GM12878 (cell line): ENCODE measurements around the gene NEURL4. TPM values are rescaled to one million over a fixed set of nuclear protein-coding genes. Genes with fewer than 3 reads are reported as not detected.

ENCODE experiments used
- CEBPB ChIP-seq, 2 experiments: fragments of 150-350 bp in 1 of 2; IDR thresholded peaks; 2 replicates each; pipeline ENCODE4 v1.6.1; 2012 to 2014; ENCODE audit warnings: low read depth in 2 of 2, low read length in 2 of 2, borderline replicate concordance in 1 of 2, inconsistent platforms in 1 of 2
- EGR1 ChIP-seq, 2 experiments: IDR thresholded peaks; 1 replicate in 1 of 2; 2 replicates in 1 of 2; pipeline ENCODE4 v1.6.1; 2011 to 2012; ENCODE audit warnings: low read depth in 2 of 2, low read length in 2 of 2, borderline replicate concordance in 1 of 2, mild to moderate bottlenecking in 1 of 2, moderate library complexity in 1 of 2
- GABPA ChIP-seq: IDR thresholded peaks from 2 replicates; pipeline ENCODE4 v1.6.1; 2014; ENCODE audit warnings: antibody characterized with exemption, low read depth, mild to moderate bottlenecking, inconsistent platforms
- NBN ChIP-seq: fragments of 450-650 bp; IDR thresholded peaks from 2 replicates; pipeline ENCODE4 v1.6.1; 2016
- TARDBP ChIP-seq: IDR thresholded peaks from 2 replicates; pipeline ENCODE4 v1.6.1; 2016; ENCODE audit warnings: borderline replicate concordance
- TCF12 ChIP-seq: IDR thresholded peaks from 2 replicates; pipeline ENCODE4 v1.6.1; 2011; ENCODE audit warnings: low read depth, mild to moderate bottlenecking, low read length
- TCF3 ChIP-seq: IDR thresholded peaks from 2 replicates; pipeline ENCODE4 v1.6.1; 2012; ENCODE audit warnings: low read depth, mild to moderate bottlenecking, low read length, borderline replicate concordance; ENCODE audit not compliant: insufficient read depth
- TCF7 ChIP-seq: IDR thresholded peaks from 2 replicates; pipeline ENCODE4 v1.6.1; 2014; ENCODE audit warnings: antibody characterized with exemption, borderline replicate concordance
- ZNF274 ChIP-seq: IDR thresholded peaks from one replicate; pipeline ENCODE4 v1.8.0; 2011; ENCODE audit not compliant: insufficient read length, insufficient read depth
- ZNF622 ChIP-seq: fragments of 450-650 bp; IDR thresholded peaks from 2 replicates; pipeline ENCODE4 v1.6.1; 2017; ENCODE audit warnings: mild to moderate bottlenecking, inconsistent platforms
- polyA plus RNA-seq, 11 experiments: library from polyadenylated mRNA; depleted of rRNA in 4 of 11; unstranded in 6 of 11; stranded (reverse) in 5 of 11; fragments of >200 nt; fragmentation: Nextera tagmentation in 4 of 11; fragmentation: Illumina TruSeq in 1 of 11; extraction: Ambion mirVana in 4 of 11; extraction: Trizol in 1 of 11; gene quantifications; 1 replicate in 1 of 11; 2 replicates in 10 of 11; pipeline versions ENCODE4 v1.2.1 to v1.2.3, GENCODE V29; 2011 to 2016; ENCODE audit warnings: inconsistent platforms in 2 of 11, missing spikeins in 2 of 11, low read depth in 1 of 11
- total RNA-seq, 4 experiments: library from RNA; depleted of rRNA in 3 of 4; stranded (reverse); fragments of >200 nt in 3 of 4; fragmentation: Illumina TruSeq in 1 of 4; extraction: Trizol in 1 of 4; gene quantifications; 2 replicates each; pipeline versions ENCODE4 v1.2.1 to v1.2.3, GENCODE V29; 2013 to 2021
- TF ChIP-seq, protein P1 (sequence below): fragments of 450-650 bp; formaldehyde crosslinking; IDR thresholded peaks from 2 replicates; pipeline ENCODE4 v1.5.0; 2022; ENCODE audit warnings: mild to moderate bottlenecking, missing genetic modification characterization
- TF ChIP-seq, protein P2 (sequence below): IDR thresholded peaks from 2 replicates; pipeline ENCODE4 v1.6.1; 2012; ENCODE audit warnings: mild to moderate bottlenecking, low read depth, low read length
- TF ChIP-seq, protein P3 (sequence below): fragments of 450-650 bp; IDR thresholded peaks from 2 replicates; pipeline ENCODE4 v1.6.1; 2017; ENCODE audit warnings: antibody characterized with exemption, mild to moderate bottlenecking, moderate library complexity
- TF ChIP-seq, protein P4 (sequence below): fragments of 450-650 bp; IDR thresholded peaks from 2 replicates; pipeline ENCODE4 v1.6.1; 2016; ENCODE audit warnings: mild to moderate bottlenecking
- TF ChIP-seq, protein P5 (sequence below): IDR thresholded peaks from 2 replicates; pipeline ENCODE4 v1.6.1; 2012; ENCODE audit warnings: low read depth, low read length, improper control_type of control experiment
- TF ChIP-seq, protein P6 (sequence below): fragments of 450-650 bp; IDR thresholded peaks from 2 replicates; pipeline ENCODE4 v1.6.1; 2017; ENCODE audit warnings: low read depth, mild to moderate bottlenecking, moderate library complexity

Gene NEURL4
- total and polyA plus RNA-seq, 10 of the 15 experiments (the other 5 are each of a cell fraction or from before 2014, with no cell fraction given), result 0.03 to 41.9 (median 10.0) TPM

DNA sequence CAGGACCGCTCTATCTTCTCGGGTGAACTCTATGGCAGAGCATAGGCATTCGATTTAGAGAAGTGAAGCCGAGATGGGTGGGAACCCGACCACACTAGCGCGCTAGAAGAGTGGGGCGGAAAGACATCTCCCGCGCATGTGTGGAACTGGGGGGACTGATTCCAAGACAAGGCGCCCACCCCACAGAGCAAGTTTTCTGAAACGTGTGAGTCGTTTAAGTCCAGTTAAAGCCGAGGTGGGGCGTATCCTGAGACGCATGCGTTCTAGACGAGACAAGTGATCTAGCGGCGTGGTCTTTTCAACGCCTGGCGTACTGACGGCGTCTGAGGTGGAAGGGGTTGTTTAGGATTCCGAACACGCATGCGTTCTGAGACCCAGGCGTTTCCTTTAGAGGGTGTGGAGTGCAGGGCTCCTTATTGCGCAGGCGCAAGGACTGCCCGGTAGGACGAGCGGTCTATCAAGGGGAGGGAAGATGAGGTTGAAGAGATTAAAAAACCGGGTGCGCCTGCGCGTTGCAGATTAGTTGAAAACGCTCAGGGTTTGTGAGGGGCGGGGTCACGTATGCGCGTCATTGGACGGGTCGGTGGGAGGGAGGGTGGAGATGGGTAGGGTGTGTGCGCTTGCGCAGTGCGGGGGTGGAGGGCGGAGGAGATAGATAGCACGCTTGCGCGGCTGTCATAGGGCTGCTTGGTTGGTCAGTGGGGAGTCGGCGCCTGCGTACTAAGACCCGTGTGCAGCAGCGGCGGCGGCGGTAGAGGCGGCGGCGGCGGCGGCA is 22.0 kb downstream of the NEURL4 start, which contains the start of gene EIF5A (continued):
- TF ChIP-seq, protein P1, sequence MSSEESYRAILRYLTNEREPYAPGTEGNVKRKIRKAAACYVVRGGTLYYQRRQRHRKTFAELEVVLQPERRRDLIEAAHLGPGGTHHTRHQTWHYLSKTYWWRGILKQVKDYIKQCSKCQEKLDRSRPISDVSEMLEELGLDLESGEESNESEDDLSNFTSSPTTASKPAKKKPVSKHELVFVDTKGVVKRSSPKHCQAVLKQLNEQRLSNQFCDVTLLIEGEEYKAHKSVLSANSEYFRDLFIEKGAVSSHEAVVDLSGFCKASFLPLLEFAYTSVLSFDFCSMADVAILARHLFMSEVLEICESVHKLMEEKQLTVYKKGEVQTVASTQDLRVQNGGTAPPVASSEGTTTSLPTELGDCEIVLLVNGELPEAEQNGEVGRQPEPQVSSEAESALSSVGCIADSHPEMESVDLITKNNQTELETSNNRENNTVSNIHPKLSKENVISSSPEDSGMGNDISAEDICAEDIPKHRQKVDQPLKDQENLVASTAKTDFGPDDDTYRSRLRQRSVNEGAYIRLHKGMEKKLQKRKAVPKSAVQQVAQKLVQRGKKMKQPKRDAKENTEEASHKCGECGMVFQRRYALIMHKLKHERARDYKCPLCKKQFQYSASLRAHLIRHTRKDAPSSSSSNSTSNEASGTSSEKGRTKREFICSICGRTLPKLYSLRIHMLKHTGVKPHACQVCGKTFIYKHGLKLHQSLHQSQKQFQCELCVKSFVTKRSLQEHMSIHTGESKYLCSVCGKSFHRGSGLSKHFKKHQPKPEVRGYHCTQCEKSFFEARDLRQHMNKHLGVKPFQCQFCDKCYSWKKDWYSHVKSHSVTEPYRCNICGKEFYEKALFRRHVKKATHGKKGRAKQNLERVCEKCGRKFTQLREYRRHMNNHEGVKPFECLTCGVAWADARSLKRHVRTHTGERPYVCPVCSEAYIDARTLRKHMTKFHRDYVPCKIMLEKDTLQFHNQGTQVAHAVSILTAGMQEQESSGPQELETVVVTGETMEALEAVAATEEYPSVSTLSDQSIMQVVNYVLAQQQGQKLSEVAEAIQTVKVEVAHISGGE, result no peak
- no peak for TF ChIP-seq TCF12
- TF ChIP-seq, protein P2, sequence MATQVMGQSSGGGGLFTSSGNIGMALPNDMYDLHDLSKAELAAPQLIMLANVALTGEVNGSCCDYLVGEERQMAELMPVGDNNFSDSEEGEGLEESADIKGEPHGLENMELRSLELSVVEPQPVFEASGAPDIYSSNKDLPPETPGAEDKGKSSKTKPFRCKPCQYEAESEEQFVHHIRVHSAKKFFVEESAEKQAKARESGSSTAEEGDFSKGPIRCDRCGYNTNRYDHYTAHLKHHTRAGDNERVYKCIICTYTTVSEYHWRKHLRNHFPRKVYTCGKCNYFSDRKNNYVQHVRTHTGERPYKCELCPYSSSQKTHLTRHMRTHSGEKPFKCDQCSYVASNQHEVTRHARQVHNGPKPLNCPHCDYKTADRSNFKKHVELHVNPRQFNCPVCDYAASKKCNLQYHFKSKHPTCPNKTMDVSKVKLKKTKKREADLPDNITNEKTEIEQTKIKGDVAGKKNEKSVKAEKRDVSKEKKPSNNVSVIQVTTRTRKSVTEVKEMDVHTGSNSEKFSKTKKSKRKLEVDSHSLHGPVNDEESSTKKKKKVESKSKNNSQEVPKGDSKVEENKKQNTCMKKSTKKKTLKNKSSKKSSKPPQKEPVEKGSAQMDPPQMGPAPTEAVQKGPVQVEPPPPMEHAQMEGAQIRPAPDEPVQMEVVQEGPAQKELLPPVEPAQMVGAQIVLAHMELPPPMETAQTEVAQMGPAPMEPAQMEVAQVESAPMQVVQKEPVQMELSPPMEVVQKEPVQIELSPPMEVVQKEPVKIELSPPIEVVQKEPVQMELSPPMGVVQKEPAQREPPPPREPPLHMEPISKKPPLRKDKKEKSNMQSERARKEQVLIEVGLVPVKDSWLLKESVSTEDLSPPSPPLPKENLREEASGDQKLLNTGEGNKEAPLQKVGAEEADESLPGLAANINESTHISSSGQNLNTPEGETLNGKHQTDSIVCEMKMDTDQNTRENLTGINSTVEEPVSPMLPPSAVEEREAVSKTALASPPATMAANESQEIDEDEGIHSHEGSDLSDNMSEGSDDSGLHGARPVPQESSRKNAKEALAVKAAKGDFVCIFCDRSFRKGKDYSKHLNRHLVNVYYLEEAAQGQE, result no peak
- TF ChIP-seq, protein P3, sequence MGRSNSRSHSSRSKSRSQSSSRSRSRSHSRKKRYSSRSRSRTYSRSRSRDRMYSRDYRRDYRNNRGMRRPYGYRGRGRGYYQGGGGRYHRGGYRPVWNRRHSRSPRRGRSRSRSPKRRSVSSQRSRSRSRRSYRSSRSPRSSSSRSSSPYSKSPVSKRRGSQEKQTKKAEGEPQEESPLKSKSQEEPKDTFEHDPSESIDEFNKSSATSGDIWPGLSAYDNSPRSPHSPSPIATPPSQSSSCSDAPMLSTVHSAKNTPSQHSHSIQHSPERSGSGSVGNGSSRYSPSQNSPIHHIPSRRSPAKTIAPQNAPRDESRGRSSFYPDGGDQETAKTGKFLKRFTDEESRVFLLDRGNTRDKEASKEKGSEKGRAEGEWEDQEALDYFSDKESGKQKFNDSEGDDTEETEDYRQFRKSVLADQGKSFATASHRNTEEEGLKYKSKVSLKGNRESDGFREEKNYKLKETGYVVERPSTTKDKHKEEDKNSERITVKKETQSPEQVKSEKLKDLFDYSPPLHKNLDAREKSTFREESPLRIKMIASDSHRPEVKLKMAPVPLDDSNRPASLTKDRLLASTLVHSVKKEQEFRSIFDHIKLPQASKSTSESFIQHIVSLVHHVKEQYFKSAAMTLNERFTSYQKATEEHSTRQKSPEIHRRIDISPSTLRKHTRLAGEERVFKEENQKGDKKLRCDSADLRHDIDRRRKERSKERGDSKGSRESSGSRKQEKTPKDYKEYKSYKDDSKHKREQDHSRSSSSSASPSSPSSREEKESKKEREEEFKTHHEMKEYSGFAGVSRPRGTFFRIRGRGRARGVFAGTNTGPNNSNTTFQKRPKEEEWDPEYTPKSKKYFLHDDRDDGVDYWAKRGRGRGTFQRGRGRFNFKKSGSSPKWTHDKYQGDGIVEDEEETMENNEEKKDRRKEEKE, result no peak
- peak; percentile 8 to 99 for TF ChIP-seq EGR1 (IDR thresholded peaks at IDR 0.05; ENCODE audit: borderline replicate concordance in 1 of 2, low read depth in 2 of 2, low read length in 2 of 2)
- TF ChIP-seq, protein P4, sequence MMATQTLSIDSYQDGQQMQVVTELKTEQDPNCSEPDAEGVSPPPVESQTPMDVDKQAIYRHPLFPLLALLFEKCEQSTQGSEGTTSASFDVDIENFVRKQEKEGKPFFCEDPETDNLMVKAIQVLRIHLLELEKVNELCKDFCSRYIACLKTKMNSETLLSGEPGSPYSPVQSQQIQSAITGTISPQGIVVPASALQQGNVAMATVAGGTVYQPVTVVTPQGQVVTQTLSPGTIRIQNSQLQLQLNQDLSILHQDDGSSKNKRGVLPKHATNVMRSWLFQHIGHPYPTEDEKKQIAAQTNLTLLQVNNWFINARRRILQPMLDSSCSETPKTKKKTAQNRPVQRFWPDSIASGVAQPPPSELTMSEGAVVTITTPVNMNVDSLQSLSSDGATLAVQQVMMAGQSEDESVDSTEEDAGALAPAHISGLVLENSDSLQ, result peak; percentile 91
- no peak for TF ChIP-seq ZNF622
- TF ChIP-seq, protein P5, sequence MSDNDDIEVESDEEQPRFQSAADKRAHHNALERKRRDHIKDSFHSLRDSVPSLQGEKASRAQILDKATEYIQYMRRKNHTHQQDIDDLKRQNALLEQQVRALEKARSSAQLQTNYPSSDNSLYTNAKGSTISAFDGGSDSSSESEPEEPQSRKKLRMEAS, result peak; percentile 58
- TF ChIP-seq TARDBP, result peak; percentile 84; the same call in 1 of the 2 replicates
- TF ChIP-seq ZNF274, result no peak
- TF ChIP-seq, protein P6, sequence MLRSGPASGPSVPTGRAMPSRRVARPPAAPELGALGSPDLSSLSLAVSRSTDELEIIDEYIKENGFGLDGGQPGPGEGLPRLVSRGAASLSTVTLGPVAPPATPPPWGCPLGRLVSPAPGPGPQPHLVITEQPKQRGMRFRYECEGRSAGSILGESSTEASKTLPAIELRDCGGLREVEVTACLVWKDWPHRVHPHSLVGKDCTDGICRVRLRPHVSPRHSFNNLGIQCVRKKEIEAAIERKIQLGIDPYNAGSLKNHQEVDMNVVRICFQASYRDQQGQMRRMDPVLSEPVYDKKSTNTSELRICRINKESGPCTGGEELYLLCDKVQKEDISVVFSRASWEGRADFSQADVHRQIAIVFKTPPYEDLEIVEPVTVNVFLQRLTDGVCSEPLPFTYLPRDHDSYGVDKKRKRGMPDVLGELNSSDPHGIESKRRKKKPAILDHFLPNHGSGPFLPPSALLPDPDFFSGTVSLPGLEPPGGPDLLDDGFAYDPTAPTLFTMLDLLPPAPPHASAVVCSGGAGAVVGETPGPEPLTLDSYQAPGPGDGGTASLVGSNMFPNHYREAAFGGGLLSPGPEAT, result peak; percentile 43; the same call in 1 of the 2 replicates
- TF ChIP-seq GABPA, result no peak; the same call in 1 of the 2 replicates
- TF ChIP-seq TCF3, result no peak
- no peak for TF ChIP-seq TCF7
- TF ChIP-seq CEBPB (IDR thresholded peaks at IDR 0.05; ENCODE audit: borderline replicate concordance in 1 of 2, low read depth in 2 of 2, low read length in 2 of 2), result no peak
- TF ChIP-seq NBN, result peak; percentile 88
